Measurements from ENCODE around the gene SORBS1.

DNA sequence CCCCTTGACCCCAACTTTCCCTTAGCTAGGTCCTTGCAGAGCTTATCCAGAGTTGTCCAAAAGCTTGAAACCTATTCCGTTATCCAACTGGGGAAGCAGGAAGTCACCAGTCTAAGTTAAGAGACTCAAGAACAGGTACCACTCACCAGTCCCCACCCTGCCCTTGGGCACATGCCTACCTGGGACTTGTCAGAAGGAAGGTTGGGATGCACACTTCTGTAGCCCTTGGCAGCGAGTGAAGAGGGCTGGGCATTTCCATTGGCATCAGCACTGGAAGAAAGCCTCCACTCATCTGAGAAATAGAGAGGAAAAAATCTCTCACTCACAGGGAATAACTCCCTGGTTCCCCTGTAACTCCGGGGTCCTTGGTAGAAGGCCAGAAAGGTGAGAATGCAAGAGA is 139.4 kb downstream of the SORBS1 start:
- no peak for TF ChIP-seq CTCF (IDR thresholded peaks at IDR 0.05; ENCODE audit: insufficient read depth, low read length, poor library complexity, severe bottlenecking)
- no peak for TF ChIP-seq EZH2phosphoT487 (conservative IDR thresholded peaks at IDR 0.05; ENCODE audit: low read length)

All from SU-DHL-6 (cell line).